Stimulated activated CD8-positive, alpha-beta memory T cell treated with anti-CD3 and anti-CD28 coated beads, Interleukin-4, amount 100 ng/mL, for 4 hours (primary cell): ENCODE results near the gene ADPRHL1.
"Not testable (repeated sequence)": the region's sequence is repeated elsewhere in the genome, so short reads cannot be mapped to it uniquely, and the experiment has no call there.

Experiments
- DNase-seq, 2 donors: peaks; one replicate each; pipeline ENCODE4 v3.0.0-alpha.2; 2020; ENCODE audit warnings: low read depth in 2 of 2, low spot score in 1 of 2

The ADPRHL1 gene

DNA sequence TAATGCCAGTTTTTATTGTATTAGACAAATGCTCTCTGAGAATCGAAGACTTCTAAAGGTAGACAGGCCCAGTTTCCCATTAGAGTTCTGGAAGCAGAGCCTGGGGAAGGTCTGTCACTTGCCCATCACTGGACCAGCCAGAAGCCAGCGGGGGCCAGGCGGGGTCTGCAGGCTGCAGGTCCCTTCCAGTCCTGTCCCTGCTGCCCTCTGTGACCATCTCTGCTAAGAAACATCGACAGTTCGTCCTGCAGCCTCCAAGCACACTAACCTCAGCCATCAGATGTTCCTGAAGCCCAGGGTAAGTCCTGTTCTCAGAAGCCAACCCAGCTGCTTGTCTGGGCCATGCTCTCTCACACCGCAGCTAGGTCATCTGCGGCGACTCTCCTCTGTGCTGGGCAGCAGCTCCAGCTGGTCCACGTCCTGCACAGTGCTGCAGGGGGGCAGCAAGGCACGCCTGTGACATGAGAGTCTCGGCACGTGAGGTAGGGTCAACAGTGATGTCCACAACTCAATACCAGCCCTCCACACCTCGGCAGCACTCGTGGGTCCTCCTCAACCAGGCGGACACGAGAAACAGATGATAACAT is 2.9 kb upstream of the ADPRHL1 start:
- no peak for DNase-seq

DNA sequence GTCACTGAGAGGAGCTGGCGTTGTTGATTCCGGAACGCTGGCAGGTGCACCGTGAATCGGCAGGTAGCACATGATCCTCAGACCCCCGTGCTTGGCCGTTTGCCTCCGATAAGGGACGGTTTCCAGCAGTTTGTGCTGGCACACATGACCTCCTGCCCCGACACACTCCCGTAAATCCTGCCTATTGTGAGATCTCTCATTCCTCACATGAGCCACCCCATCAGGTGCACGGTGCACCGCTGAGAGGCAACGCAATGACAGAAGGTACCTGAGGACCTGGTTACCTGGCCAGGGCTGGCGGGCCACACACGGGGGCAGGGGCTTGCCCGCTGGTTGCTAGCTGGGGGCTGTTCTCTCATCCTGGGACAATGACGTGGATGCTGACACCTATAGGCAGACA is 2.1 kb upstream of the ADPRHL1 start:
- DNase-seq = no peak

DNA sequence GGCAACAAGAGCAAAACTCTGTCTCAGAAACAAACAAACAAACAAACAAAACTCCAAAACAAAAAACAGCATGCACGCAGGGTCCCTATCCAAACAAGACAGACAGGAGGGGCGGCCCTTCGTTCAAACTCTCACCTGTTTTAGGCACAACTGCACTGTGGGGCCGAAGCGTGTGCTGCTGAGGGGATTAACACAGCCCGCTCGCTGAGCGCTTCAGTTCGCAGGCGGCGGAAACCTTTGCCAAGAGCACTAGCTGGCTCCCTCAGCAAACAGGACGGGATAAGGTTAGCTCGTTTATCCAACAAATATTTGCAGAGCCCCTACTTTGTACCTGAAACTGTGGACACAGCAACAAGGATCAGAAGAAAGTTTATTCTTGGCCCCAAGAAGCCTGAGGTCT is 1.6 kb upstream of the ADPRHL1 start:
- no peak for DNase-seq

DNA sequence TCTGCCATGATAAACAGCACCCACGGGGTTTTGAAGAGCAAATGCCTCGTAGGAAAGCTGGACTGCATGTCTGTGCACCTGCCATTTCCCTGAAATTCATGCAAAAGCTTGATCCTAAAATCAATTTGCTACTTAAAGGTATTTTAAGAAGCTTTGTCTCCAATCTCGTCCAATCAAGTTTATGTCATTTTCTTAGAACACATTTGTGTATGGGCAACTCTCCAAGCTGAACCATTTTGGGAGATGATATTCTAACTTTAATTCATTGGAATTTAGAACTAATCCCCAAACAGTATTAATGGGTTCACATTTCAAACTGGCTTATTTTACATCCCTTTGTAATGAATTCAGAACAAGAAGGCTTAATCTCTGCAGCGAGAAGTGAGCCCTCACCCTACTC is 822 bp downstream of the ADPRHL1 start:
- no peak for DNase-seq

DNA sequence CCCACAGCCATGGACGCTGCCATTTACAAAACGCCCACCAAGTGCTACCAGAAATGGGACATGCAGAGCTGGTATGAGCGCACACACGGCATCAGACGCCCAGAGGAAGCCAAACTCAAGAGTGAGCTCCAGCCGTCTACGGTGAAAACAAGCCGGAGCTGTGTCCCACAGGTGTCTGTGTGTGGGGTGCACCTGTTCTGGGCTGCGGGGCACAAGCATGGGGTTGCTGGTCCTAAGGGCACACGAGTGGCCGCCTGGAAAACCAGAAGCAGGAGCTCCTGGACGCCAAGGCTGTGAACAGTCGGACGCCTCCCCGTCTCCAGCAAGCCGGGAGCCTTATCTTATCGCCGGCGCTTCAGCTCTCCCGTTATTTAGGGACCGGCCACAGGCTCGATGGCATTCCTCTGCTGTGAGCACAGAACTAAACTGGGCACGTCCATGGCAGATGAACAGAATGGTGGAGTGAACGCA is 1.3 kb downstream of the ADPRHL1 start:
- DNase-seq = no peak

DNA sequence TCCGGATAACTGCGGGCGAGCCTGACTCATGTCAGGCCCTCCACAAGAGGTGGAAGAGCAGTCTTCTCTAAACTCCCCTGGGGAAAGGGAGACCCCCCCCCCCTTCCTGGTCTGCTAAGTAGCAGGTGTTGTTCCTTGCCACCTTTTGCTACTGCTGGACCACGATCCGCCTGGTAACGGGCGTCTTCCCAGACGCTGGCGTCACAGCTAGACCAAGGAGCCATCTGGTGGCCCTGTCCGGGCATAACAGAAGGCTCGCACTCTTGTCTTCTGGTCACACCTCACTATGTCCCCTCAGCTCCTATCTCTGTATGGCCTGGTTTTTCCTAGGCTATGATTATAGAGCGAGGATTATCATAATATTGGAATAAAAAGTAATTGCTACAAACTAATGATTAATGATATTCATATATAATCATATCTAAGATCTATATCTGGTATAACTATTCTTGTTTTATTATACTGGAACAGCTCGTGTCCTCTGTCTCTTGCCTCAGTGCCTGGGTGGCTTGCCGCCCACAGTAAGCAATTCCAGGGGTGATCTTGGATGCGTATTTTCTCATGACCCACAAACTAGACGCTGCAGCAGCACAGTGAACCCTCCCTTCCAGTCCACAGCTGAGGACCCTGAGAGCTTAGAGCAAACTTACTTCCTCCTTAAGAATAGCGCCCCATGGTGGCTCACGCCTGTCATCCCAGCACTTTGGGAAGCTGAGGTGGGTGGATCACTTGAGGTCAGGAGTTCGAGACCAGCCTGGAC is 2.2 kb downstream of the ADPRHL1 start:
- not testable (repeated sequence) for DNase-seq

DNA sequence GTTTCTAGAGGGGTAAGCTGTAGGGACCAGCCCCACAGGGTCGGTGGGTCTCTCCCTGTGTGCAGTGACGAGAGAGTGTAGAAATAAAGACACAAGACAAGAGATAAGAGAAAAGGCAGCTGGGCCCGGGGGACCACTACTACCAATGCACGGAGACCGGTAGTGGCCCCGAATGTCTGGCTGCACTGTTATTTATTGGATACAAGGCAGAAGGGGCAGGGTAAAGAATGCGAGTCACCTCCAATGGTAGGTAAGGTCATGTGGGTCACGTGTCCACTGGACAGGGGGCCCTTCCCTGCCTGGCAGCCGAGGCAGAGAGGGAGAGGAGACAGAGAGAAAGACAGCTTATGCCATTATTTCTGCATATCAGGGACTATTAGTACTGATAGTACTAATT is 2.9 kb downstream of the ADPRHL1 start:
- not testable (repeated sequence) for DNase-seq

DNA sequence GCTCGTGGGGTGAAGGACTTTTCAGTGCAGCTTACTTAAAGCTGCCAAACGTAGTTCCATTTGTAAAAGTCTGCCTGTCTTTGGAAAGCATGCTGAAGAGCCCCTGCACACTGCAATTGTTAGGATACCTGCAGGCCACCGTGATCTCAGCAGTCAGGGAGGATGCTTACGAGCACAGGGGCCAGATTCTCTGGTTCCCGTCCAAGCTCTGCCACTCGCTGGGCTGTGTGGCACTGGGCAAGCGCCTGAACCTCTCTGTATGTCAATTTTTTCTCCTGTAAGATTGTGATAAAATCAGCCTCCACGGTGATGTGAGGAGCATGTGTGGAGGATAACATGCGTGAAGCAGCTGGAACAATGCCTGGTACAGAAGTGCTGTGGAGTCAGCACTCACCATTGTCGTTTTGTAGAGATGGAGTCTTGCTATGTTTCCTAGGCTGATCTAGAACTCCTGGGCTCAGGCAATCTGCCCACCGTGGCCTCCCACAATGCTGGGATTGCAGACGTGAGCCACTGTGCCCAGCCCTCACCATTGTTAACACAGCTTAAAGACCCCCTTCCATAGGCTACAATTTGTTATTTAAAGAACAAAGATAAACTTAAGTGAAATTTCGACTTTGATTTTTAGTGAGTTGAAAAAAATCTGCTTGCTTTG is 3.5 kb downstream of the ADPRHL1 start:
- DNase-seq = no peak

DNA sequence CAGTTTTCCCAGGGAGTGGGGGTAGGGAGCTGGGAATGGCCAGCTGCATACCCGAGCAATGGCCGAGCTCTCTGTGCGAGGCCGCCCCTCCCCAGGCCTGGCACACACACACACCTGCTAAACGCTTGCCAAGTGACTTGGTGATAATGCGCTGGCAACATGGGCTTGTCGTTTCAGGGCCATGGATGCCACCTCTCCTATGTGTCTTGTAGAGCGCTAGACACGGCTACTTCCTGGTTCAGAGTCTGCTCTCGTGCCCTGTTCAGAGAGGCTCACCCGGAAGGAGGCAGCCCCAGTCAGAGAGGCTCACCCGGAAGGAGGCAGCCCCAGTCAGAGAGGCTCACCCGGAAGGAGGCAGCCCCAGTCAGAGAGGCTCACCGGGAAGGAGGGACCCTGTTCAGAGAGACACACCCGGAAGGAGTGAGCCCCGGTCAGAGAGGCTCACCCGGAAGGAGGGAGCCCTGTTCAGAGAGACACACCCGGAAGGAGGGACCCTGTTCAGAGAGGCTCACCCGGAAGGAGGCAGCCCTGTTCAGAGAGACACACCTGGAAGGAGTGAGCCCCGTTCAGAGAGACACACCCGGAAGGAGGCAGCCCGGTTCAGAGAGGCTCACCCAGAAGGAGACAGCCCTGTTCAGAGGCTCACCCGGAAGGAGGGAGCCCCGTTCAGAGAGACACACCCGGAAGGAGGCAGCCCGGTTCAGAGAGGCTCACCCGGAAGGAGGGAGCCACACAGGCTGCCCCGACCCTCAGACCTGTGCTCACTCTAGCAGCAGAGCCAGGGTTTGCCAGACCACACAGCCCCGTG is 4.2 kb downstream of the ADPRHL1 start:
- peak in 1 of 2 donors; percentile 12 for DNase-seq

DNA sequence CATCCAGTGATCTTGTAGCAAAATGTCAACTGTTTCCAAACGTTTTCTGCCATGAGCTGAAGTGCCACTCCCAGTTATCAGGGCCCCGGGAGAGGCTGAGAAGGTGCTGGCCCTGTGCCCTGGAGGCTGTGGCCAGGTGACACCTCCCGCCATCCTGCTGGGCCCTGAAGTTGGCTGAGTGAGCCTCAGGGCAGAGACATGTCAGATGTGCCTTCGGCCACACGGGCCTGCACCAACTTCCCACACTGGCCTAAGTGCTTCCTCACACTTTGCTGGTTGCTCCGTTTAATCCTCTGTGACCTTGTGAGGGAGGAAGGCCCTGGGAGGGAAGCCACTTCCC is 4.8 kb downstream of the ADPRHL1 start:
- DNase-seq = no peak

DNA sequence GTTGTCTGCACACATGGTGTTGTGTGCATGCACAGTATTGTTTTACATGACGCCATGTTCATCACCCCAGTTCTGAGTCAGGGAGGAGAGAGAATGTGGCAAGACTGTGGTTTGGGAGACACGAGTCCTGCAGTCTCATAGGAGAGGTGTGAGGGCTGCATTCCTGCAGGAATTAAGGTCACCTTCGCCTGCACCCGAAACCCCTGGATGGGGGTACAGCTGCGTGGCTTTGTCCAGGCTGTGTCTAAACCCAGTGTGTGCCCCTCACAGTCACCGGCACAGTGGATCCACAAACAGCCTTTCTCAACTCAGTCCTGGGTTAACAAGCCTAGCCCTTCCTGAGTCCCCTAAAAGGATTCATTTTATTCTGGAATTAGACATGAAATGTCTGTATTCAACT is 5.7 kb downstream of the ADPRHL1 start:
- no peak for DNase-seq

DNA sequence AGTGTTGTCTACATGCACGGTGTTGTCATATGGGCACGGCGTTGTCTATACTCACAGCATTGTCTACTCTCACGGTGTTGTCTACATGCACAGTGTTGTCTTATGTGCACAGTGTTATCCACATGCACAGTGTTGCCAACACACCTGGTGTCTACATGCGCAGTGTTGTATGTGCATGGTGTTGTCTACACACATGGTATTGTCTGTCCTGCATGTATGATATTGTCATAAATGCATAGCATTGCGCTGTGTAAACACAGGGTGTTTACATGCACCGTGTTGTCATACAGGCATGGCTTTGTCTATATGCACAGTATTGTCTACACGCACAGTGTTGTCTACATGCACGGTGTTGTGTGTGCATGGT is 6.8 kb downstream of the ADPRHL1 start:
- no peak for DNase-seq

DNA sequence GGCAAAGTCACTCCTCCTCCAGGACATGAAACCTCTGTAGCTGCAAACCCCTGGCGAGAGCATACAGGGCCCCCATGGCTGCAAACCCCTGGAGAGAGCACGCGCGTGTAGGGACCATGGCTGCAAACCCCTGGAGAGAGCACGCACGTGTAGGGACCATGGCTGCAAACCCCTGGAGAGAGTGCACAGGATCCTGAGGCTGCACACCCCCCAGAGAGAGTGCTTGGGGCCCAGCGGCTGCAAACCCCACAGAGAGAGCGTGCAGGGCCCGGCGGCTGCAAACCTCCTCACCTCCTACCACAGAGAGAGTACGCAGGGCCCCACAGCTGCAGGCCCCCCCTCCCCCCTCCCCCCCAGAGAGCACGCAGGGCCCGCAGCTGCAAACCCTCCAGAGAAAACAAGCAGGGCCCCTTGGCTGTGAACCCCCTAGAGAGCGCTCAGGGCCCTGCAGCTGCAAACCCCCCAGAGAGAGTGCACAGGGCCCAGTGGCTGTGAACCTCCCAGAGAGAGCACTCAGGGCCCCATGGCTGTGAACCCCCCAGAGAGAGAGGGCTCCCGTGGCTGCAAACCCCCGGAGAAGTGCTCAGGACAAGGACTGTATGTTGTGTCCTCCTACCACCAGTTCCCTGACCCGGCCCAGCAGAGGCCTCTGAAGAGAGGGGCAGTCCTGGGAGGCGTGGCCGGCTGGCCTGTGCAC is 7.3 kb downstream of the ADPRHL1 start:
- no peak for DNase-seq

DNA sequence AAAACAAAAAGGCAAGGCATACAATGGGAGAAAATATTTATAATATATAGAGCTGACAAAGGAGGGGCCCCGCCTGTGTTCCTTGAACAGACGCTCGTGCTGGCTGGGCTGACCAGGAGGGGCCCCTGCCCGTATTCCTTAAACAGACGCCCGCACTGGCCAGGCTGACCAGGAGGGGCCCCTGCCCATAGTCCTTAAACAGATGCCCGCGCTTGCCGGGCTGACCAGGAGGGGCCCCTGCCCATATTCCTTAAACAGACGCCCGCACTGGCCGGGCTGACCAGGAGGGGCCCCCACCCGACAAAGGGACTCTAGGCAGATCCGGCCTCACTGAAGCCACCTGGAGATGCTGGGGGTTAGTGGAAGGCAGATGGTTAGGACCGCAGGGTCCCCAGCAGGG is 9.3 kb downstream of the ADPRHL1 start:
- no peak for DNase-seq

DNA sequence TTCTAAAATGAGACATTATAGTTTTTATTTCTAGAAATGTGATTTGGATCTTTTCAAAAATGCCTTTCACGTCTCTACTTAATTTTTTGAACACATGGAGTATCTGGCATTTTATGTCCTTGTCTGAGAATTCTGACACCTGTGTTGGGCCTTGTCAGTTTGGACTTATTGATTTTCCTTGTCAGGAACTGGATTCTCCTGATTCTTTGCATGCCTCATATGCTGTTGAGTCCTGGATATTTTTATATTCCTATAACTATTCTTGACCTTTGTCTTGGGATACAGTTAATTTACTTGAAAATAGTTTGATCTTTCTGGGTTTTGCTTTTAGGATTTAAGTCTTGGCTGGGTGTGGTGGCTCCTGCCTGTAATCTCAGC is 10.3 kb downstream of the ADPRHL1 start:
- DNase-seq = no peak

DNA sequence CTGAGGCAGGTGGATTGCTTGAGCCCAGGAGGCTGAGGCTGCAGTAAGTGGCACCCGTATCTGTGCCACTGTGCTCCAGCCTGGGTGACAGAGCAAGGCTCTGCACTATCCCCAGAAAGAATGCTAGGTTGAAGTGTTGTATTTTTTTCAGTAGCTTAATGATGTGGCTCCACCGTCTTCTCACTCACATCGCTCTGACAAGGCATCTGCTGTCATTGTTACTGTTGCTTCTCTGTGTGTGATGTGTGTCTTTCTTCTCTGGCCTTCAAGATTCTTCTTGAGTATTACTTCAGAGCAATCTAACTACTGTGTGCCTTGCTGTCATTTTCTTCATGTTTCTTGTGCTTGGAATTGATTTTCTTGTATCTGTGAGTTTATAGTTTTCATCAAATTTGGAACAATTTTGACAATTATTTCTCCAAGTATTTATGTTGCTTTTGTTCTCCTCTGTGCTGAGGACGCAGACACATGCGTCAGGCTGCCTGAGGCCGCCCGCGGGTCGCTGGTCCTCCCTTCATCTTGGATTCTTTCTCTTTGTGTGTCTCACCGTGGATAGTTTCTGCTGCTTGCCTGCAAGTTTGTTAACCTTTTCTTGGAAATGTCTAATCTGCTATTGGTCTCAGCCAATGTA is 10.8 kb downstream of the ADPRHL1 start:
- no peak for DNase-seq

DNA sequence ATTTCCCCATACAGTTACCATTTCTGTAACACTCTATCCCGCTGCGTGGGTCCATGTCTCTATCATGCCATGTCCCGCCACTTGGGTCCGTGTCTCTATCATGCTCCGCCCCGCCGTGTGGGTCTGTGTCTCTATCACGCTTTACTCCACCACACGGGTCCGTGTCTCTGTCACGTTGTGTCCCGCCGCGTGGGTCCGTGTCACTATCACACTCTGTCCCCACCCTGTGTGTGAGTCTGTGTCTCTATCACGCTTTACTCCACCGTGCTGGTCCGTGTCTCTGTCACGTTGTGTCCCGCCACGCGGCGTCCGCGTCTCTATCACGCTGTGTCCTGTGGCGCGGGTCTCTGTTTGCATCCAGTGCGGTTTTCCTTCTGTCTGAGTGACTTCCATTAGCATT is 11.6 kb downstream of the ADPRHL1 start:
- no peak for DNase-seq

DNA sequence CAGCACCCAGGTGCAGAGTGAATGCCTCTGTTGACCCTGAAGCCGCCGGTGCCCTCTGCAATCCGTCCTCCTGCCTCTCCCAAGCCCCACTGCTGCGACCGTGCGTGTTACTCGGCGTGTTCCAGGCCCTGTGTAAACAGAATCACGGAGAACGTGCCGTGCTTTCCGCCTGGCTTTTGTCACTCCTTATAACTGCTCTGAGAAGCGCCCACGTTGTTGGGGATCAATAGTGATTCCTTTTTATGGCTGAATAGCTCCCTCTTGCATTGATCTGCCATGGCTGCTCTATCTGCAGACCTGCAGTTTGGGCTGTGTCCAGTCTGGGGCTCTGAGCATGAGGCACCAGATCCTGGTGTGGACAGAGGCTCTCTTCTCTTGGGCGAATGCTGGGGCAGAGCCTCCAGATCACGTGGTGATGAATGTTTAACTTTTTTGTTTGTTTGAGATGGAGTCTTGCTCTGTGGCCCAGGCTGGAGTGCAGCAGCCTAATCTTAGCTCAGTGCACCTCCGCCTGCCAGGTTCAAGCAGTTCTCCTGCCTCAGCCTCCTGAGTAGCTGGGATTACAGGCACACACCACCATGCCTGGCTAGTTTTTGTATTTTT is 15.8 kb downstream of the ADPRHL1 start:
- DNase-seq = no peak

DNA sequence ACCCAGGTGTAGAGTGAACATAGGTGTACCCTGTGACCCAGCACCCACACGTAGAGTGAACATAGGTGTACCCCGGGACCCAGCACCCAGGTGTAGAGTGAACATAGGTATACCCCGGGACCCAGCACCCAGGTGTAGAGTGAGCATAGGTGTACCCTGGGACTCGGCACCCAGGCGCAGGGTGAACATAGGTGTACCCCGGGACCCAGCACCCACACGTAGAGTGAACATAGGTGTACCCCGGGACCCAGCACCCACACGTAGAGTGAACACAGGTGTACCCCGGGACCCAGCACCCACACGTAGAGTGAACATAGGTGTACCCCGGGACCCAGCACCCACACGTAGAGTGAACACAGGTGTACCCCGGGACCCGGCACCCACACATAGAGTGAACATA is 16.4 kb downstream of the ADPRHL1 start:
- not testable (repeated sequence) for DNase-seq

DNA sequence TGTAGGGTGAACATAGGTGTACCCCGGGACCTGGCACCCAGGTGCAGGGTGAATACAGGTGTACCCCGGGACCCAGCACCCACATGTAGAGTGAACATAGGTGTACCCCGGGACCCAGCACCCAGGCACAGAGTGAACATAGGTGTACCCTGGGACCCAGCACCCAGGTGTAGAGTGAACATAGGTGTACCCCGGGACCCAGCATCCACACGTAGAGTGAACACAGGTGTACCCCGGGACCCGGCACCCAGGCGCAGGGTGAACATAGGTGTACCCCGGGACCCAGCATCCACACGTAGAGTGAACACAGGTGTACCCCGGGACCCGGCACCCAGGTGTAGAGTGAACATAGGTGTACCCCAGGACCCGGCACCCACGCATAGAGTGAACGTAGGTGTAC is 17.4 kb downstream of the ADPRHL1 start:
- DNase-seq = not testable (repeated sequence)
